ENCODE measurements around the gene KRTAP12-3. TPM values are rescaled to one million over a fixed set of nuclear protein-coding genes. Genes with fewer than 3 reads are reported as not detected.

The KRTAP12-3 gene
- total RNA-seq, 3 donors from 2014 or later (not counting 1 experiment from before 2014, with no cell fraction given), result 1.0 to 1.1 TPM; not detected in 1

GRCh38 chr21:44612029-44612486 lies 45.7 kb upstream of the KRTAP12-3 start, which contains the start of gene KRTAP10-8:
KRTAP10-8 (plus strand) TSS chr21:44612079; CDS start chr21:44612101, 22 bp downstream.
- Histone ChIP-seq H3K27me3 (ENCODE audit: control insufficient read depth, insufficient read depth, low read length) (no peaks in the 10 kb centered on the region), H3K27ac (ENCODE audit: low read length) (no peak within 1 kb of the TSS), H3K4me3 (ENCODE audit: low read length) (no peak within 1 kb of the TSS), H3K4me1 (ENCODE audit: control insufficient read depth, insufficient read depth, low read length) (peaks cover 15% of the 10 kb centered on the region), H3K36me3 (ENCODE audit: control insufficient read depth, insufficient read depth, low read length) (no peaks in the 10 kb centered on the region), H3K9me3 (ENCODE audit: control insufficient read depth, insufficient read depth, low read length) (peaks cover 27% of the 10 kb centered on the region)
- ATAC-seq (peak in 1 of 3 donors; percentile 43), DNase-seq (no peak)
- peaks cover 0 to 20% of the 10 kb centered on the region in 2 donors for H3K4me1 Mint-ChIP-seq
- H3K4me3 Mint-ChIP-seq, result peak within 1 kb of the TSS; percentile 17
- TF ChIP-seq, protein P1, sequence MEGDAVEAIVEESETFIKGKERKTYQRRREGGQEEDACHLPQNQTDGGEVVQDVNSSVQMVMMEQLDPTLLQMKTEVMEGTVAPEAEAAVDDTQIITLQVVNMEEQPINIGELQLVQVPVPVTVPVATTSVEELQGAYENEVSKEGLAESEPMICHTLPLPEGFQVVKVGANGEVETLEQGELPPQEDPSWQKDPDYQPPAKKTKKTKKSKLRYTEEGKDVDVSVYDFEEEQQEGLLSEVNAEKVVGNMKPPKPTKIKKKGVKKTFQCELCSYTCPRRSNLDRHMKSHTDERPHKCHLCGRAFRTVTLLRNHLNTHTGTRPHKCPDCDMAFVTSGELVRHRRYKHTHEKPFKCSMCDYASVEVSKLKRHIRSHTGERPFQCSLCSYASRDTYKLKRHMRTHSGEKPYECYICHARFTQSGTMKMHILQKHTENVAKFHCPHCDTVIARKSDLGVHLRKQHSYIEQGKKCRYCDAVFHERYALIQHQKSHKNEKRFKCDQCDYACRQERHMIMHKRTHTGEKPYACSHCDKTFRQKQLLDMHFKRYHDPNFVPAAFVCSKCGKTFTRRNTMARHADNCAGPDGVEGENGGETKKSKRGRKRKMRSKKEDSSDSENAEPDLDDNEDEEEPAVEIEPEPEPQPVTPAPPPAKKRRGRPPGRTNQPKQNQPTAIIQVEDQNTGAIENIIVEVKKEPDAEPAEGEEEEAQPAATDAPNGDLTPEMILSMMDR (IDR thresholded peaks at IDR 0.05), result no peak
- H3K27me3 Mint-ChIP-seq (ENCODE audit: low read depth in 2 of 2), result peaks cover 14 to 23% of the 10 kb centered on the region in 2 donors
- peaks cover 2 to 14% of the 10 kb centered on the region in 2 donors for H3K9me3 Mint-ChIP-seq
- intact Hi-C loops (cut with micrococcal nuclease), result no loop called here
- WGBS (ENCODE audit: insufficient coverage), result 85% methylated on average over 8 of the region's 8 CpGs
- H3K36me3 Mint-ChIP-seq, result peaks cover 15% of the 10 kb centered on the region
- H3K27ac Mint-ChIP-seq, result no peak within 1 kb of the TSS

DNA sequence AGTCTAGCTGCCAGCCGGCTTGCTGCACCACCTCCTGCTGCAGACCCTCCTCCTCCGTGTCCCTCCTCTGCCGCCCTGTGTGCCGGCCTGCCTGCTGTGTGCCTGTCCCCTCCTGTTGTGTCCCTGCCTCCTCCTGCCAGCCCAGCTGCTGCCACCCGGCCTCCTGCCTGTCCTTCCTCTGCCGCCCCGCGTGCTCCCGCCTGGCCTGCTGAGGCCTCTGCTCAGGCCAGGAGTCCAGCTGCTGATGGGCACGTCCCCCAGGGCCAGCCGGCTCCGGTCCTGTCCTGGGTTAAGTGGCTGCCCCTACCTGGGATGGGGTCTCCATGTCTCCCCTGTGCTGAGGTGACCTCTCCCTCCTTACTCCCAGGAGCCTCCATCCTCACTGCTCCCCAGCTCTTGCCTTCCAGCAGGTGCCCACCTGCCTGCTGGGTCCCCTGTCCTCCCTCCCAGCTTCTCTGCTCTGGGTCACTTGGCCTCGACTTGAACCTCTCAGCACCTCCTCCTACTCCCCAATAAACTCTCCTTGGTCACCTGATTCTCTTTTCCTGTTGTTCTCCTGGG lies 45.0 kb upstream of the KRTAP12-3 start:
- Histone ChIP-seq H3K4me3 (ENCODE audit: low read length) (no peak overlapping the region), H3K4me1 (ENCODE audit: control insufficient read depth, insufficient read depth, low read length) (peaks cover 15% of the 10 kb centered on the region), H3K27ac (ENCODE audit: low read length) (no peak overlapping the region), H3K27me3 (ENCODE audit: control insufficient read depth, insufficient read depth, low read length) (no peaks in the 10 kb centered on the region), H3K36me3 (ENCODE audit: control insufficient read depth, insufficient read depth, low read length) (no peaks in the 10 kb centered on the region), H3K9me3 (ENCODE audit: control insufficient read depth, insufficient read depth, low read length) (peaks cover 27% of the 10 kb centered on the region)
- Mint-ChIP-seq H3K9me3 (peaks cover 2 to 14% of the 10 kb centered on the region in 2 donors), H3K27ac (no peak overlapping the region), H3K27me3 (ENCODE audit: low read depth in 2 of 2) (peaks cover 11 to 19% of the 10 kb centered on the region in 2 donors), H3K4me1 (peaks cover 1 to 20% of the 10 kb centered on the region in 2 donors), H3K4me3 (no peak overlapping the region), H3K36me3 (peaks cover 15% of the 10 kb centered on the region)
- ATAC-seq, result no peak
- intact Hi-C loops (cut with micrococcal nuclease), result no loop called here
- TF ChIP-seq, protein P1 (IDR thresholded peaks at IDR 0.05), result no peak
- WGBS (ENCODE audit: insufficient coverage), result 88% methylated on average over 13 of the region's 13 CpGs
- no peak for DNase-seq

- no peak overlapping the region for H3K4me3 Mint-ChIP-seq
- Histone ChIP-seq H3K27ac (ENCODE audit: low read length) (no peak overlapping the region), H3K4me1 (ENCODE audit: control insufficient read depth, insufficient read depth, low read length) (peaks cover 23% of the 10 kb centered on the region), H3K9me3 (ENCODE audit: control insufficient read depth, insufficient read depth, low read length) (peaks cover 27% of the 10 kb centered on the region), H3K36me3 (ENCODE audit: control insufficient read depth, insufficient read depth, low read length) (no peaks in the 10 kb centered on the region), H3K4me3 (ENCODE audit: low read length) (no peak overlapping the region), H3K27me3 (ENCODE audit: control insufficient read depth, insufficient read depth, low read length) (no peaks in the 10 kb centered on the region)
- H3K27me3 Mint-ChIP-seq (ENCODE audit: low read depth in 2 of 2), result peaks cover 8 to 13% of the 10 kb centered on the region in 2 donors
- ATAC-seq (no peak), DNase-seq (no peak)
- intact Hi-C loops (cut with micrococcal nuclease), result no loop called here
- WGBS (ENCODE audit: insufficient coverage), result 92% methylated on average over 26 of the region's 26 CpGs
- peaks cover 2 to 14% of the 10 kb centered on the region in 2 donors for H3K9me3 Mint-ChIP-seq
- no peak overlapping the region for H3K27ac Mint-ChIP-seq
- H3K36me3 Mint-ChIP-seq, result peaks cover 15% of the 10 kb centered on the region
- H3K4me1 Mint-ChIP-seq, result peaks cover 10 to 27% of the 10 kb centered on the region in 2 donors
- TF ChIP-seq, protein P1 (IDR thresholded peaks at IDR 0.05), result no peak
Measured at GRCh38 chr21:44613386-44614155, 44.2 kb upstream of the KRTAP12-3 start.
